ENCODE data around the gene MTARC1.

DNA sequence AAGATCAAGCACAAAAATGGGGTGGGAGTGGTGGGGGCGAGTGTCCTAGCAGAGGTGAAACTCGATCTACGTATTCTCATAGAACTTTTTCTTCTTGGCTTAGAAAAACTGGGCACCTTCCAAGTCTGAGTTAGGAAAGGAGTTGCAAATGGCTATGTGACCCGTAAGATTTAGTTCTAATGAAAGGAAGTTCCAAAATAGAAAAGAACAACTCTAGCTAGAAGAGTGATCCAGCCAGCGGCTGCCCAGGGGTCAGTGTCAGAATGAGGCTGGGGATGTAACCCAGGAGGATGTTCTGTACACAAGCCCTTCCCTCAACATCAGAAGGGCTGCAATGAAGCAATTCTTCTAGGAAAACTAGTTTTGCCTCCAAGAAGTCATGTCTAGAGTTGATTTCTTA lies 5.2 kb downstream of the MTARC1 start:
- no peak for TF ChIP-seq POLR2A (IDR thresholded peaks at IDR 0.05)
- TF ChIP-seq, protein P1, sequence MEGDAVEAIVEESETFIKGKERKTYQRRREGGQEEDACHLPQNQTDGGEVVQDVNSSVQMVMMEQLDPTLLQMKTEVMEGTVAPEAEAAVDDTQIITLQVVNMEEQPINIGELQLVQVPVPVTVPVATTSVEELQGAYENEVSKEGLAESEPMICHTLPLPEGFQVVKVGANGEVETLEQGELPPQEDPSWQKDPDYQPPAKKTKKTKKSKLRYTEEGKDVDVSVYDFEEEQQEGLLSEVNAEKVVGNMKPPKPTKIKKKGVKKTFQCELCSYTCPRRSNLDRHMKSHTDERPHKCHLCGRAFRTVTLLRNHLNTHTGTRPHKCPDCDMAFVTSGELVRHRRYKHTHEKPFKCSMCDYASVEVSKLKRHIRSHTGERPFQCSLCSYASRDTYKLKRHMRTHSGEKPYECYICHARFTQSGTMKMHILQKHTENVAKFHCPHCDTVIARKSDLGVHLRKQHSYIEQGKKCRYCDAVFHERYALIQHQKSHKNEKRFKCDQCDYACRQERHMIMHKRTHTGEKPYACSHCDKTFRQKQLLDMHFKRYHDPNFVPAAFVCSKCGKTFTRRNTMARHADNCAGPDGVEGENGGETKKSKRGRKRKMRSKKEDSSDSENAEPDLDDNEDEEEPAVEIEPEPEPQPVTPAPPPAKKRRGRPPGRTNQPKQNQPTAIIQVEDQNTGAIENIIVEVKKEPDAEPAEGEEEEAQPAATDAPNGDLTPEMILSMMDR (IDR thresholded peaks at IDR 0.05): no peak
